Smooth muscle cell (in vitro differentiated cells): Measurements from ENCODE around the gene UCP3. TPM values are rescaled to one million over a fixed set of nuclear protein-coding genes. Genes with fewer than 3 reads are reported as not detected.

Experiments
- DNase-seq: peaks from one replicate; lab custom pipeline; 2025; ENCODE audit not compliant: unreplicated experiment; lab: John Stamatoyannopoulos, UW
- H2AFZ ChIP-seq: fragments of 200-600 bp; sonication (generic); 2 replicates; pipeline ENCODE4 v1.6.0; 2016; ENCODE audit warnings: antibody characterized with exemption, low read depth, mild to moderate bottlenecking
- H3F3A ChIP-seq: fragments of 200-600 bp; sonication (generic); 2 replicates; pipeline ENCODE4 v1.6.0; 2017; ENCODE audit warnings: antibody characterized with exemption, low read depth
- H3K27ac ChIP-seq: fragments of 200-600 bp; sonication (generic); 2 replicates; pipeline ENCODE4 v1.5.1; 2016; ENCODE audit warnings: low read depth, mild to moderate bottlenecking
- H3K27me3 ChIP-seq: fragments of 200-600 bp; sonication (generic); 2 replicates; pipeline ENCODE4 v1.6.1; 2016; ENCODE audit warnings: low read depth, mild to moderate bottlenecking
- H3K36me3 ChIP-seq: fragments of 200-600 bp; sonication (generic); 2 replicates; pipeline ENCODE4 v1.5.1; 2016; ENCODE audit warnings: low read depth
- H3K4me1 ChIP-seq: fragments of 200-600 bp; sonication (generic); 2 replicates; pipeline ENCODE4 v1.5.1; 2016; ENCODE audit warnings: low read depth
- H3K4me2 ChIP-seq: fragments of 200-600 bp; sonication (generic); 2 replicates; pipeline ENCODE4 v1.6.0; 2016; ENCODE audit warnings: mild to moderate bottlenecking
- H3K4me3 ChIP-seq: fragments of 200-600 bp; sonication (generic); 2 replicates; pipeline ENCODE4 v1.5.1; 2016; ENCODE audit warnings: mild to moderate bottlenecking
- H3K79me2 ChIP-seq: fragments of 200-600 bp; sonication (generic); 2 replicates; pipeline ENCODE4 v1.6.0; 2016; ENCODE audit warnings: low read depth, mild to moderate bottlenecking
- H3K9ac ChIP-seq: fragments of 200-600 bp; sonication (generic); 2 replicates; pipeline ENCODE4 v1.6.0; 2016; ENCODE audit warnings: low read depth
- H3K9me3 ChIP-seq: fragments of 200-600 bp; sonication (generic); replicated peaks from 2 replicates; pipeline ENCODE4 v1.5.1; 2016; ENCODE audit warnings: low read depth
- H4K20me1 ChIP-seq: fragments of 200-600 bp; sonication (generic); 2 replicates; pipeline ENCODE4 v1.6.0; 2016; ENCODE audit warnings: low read depth
- WGBS: methylation state at CpG from one replicate; pipeline ENCODE4 v1.1.7; 2016; ENCODE audit warnings: low lambda C conversion rate; 5-methylcytosine and 5-hydroxymethylcytosine counted together
- polyA plus RNA-seq: library from polyadenylated mRNA; unstranded; fragments of >200 nt; fragmentation: Nextera tagmentation; extraction: Ambion mirVana; gene quantifications from 2 replicates; pipeline ENCODE4 v1.2.1, GENCODE V29; 2016
- total RNA-seq: library from RNA; depleted of rRNA; stranded (reverse); fragments of >200 nt; gene quantifications from 2 replicates; pipeline ENCODE4 v1.2.3, GENCODE V29; 2014
- TF ChIP-seq, protein P1 (sequence below): fragments of 200-600 bp; sonication (generic); IDR thresholded peaks from 2 replicates; pipeline ENCODE4 v1.5.1; 2017; ENCODE audit warnings: borderline replicate concordance, mild to moderate bottlenecking, antibody characterized with exemption; ENCODE audit not compliant: insufficient read depth, poor library complexity, severe bottlenecking

Gene UCP3
- total and polyA plus RNA-seq, 2 experiments from 2014 or later, result 0.85 to 0.88 TPM

DNA sequence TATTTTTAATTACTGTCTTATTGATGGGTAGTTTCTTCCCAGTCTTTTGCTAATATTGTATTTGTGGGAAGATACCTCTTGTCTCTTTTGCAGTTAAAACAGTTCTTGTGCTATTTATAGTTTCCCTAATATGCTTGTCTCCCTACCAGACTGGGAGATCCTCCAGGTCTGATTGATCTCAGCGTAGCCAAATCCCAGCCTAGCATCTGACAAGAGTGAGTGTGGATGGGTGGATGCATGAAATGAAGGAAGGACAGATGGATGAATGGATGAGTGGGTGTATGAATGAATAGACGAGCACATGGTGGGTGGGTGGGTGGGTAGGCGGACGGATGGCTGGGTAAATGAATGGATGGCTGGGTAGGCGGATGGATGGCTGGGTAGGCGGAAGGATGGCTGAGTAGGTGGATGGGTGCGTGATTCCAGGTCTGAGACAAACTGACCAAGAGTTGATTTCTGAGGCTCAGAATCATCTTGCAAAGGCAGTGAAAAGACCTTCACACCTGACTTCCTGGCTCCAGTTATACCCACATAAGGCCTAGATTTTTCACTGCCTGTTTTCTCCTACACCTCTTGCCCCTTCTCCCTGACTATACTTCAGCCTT lies 46.7 kb downstream of the UCP3 start:
- TF ChIP-seq, protein P1, sequence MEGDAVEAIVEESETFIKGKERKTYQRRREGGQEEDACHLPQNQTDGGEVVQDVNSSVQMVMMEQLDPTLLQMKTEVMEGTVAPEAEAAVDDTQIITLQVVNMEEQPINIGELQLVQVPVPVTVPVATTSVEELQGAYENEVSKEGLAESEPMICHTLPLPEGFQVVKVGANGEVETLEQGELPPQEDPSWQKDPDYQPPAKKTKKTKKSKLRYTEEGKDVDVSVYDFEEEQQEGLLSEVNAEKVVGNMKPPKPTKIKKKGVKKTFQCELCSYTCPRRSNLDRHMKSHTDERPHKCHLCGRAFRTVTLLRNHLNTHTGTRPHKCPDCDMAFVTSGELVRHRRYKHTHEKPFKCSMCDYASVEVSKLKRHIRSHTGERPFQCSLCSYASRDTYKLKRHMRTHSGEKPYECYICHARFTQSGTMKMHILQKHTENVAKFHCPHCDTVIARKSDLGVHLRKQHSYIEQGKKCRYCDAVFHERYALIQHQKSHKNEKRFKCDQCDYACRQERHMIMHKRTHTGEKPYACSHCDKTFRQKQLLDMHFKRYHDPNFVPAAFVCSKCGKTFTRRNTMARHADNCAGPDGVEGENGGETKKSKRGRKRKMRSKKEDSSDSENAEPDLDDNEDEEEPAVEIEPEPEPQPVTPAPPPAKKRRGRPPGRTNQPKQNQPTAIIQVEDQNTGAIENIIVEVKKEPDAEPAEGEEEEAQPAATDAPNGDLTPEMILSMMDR, result no peak
- Histone ChIP-seq H3F3A (no peaks in the 10 kb centered on the region), H3K4me3 (no peak overlapping the region), H3K27me3 (no peaks in the 10 kb centered on the region), H4K20me1 (no peaks in the 10 kb centered on the region), H3K4me1 (no peaks in the 10 kb centered on the region), H3K9me3 (no peaks in the 10 kb centered on the region), H3K4me2 (no peak overlapping the region), H3K27ac (no peak overlapping the region), H3K36me3 (no peaks in the 10 kb centered on the region), H2AFZ (no peak overlapping the region), H3K79me2 (no peaks in the 10 kb centered on the region), H3K9ac (no peak overlapping the region)
- DNase-seq, result no peak
- WGBS, result 76% methylated on average over 5 of the region's 7 CpGs

- no peak overlapping the region for H3K27ac ChIP-seq
- H3K36me3 ChIP-seq, result no peaks in the 10 kb centered on the region
- no peaks in the 10 kb centered on the region for H3F3A ChIP-seq
- H3K9me3 ChIP-seq, result no peaks in the 10 kb centered on the region
- no peak overlapping the region for H2AFZ ChIP-seq
- H3K4me1 ChIP-seq, result no peaks in the 10 kb centered on the region
- no peaks in the 10 kb centered on the region for H3K27me3 ChIP-seq
- WGBS, result 56% methylated on average over 4 of the region's 4 CpGs
- H3K9ac ChIP-seq, result no peak overlapping the region
- no peak overlapping the region for H3K4me3 ChIP-seq
- no peak for DNase-seq
- no peak overlapping the region for H3K4me2 ChIP-seq
- H4K20me1 ChIP-seq, result no peaks in the 10 kb centered on the region
- no peaks in the 10 kb centered on the region for H3K79me2 ChIP-seq
- TF ChIP-seq, protein P1, result no peak
Measured at GRCh38 chr11:73961321-73961720, 47.6 kb downstream of the UCP3 start.

DNA sequence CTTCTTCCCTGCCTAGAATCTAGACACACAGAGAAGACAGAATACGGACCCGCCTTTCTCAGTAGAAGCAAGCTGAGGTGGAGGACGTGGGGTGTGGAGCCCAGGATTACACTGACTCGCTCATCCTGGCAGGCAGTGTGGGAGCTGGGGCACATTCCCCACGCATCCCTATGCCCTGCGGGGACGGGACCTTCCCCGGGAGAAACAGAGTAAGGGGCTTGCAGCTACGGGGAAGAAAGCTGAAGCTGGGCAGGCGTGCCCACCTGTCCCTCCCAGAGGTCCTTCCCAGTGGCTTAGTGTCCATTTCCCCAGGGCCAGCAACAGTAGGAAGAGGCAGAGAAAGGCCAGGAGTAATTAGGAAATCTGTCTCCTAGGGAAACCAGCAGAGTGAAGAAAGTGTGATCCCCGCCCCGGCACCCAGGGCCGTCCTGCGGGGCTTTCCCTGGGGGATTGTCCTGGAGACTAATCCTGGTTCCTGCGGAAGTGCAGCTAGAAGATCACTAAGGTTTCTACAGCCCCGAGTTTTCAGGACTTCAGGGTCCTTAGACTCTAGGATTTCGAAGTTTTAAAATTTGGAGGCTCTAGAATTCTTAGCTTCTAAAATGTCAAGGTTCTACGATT lies 50.3 kb downstream of the UCP3 start:
- no peaks in the 10 kb centered on the region for H3K36me3 ChIP-seq
- no peak for DNase-seq
- H3K4me3 ChIP-seq, result no peak overlapping the region
- no peaks in the 10 kb centered on the region for H3K9me3 ChIP-seq
- WGBS, result 88% methylated on average over 18 of the region's 18 CpGs
- H3K27me3 ChIP-seq, result no peaks in the 10 kb centered on the region
- TF ChIP-seq, protein P1, result no peak
- H3K4me2 ChIP-seq, result no peak overlapping the region
- H2AFZ ChIP-seq, result no peak overlapping the region
- H4K20me1 ChIP-seq, result no peaks in the 10 kb centered on the region
- no peaks in the 10 kb centered on the region for H3K4me1 ChIP-seq
- H3F3A ChIP-seq, result no peaks in the 10 kb centered on the region
- H3K79me2 ChIP-seq, result no peaks in the 10 kb centered on the region
- no peak overlapping the region for H3K9ac ChIP-seq
- H3K27ac ChIP-seq, result no peak overlapping the region
